HEK293 (cell line): ENCODE results near the gene TRIM56.

Experiments
- CTCF ChIA-PET: fragments of 350-600 bp; formaldehyde crosslinking; extraction: SDS; loops from one replicate; lab custom pipeline; 2021; ENCODE audit warnings: antibody characterized with exemption; lab: Yijun Ruan, JAX
- POLR2A ChIA-PET: fragments of 300-600 bp; formaldehyde crosslinking; extraction: SDS; loops from one replicate; lab custom pipeline; 2020; ENCODE audit warnings: antibody characterized with exemption, inconsistent platforms; lab: Yijun Ruan, JAX
- H3K27ac ChIP-seq: fragments of 200-500 bp; sonication (Bioruptor generic); 2 replicates; pipeline ENCODE4 v1.5.1; 2014; ENCODE audit warnings: low read depth, low read length, control low read depth, inconsistent platforms; ENCODE audit errors: extremely low read depth
- H3K36me3 ChIP-seq, 2 experiments: fragments of 200-500 bp in 1 of 2; sonication (Bioruptor generic) in 1 of 2; 1 replicate in 1 of 2; 2 replicates in 1 of 2; pipeline ENCODE4 v1.5.1; 2014 to 2017; ENCODE audit warnings: inconsistent platforms in 2 of 2, low read length in 2 of 2; ENCODE audit not compliant: control insufficient read depth in 2 of 2, insufficient read depth in 1 of 2
- H3K4me1 ChIP-seq: fragments of 200-500 bp; sonication (Bioruptor generic); 2 replicates; pipeline ENCODE4 v1.5.1; 2014; ENCODE audit warnings: mild to moderate bottlenecking, low read length, inconsistent platforms; ENCODE audit not compliant: control insufficient read depth, insufficient read depth
- H3K4me3 ChIP-seq: 2 replicates; pipeline ENCODE4 v1.5.1; 2011; ENCODE audit warnings: low read depth, mild to moderate bottlenecking, control low read depth, low read length, moderate library complexity
- H3K9me3 ChIP-seq: fragments of 200-500 bp; sonication (Bioruptor generic); 2 replicates; pipeline ENCODE4 v1.5.1; 2014; ENCODE audit warnings: low read depth, low read length, inconsistent platforms; ENCODE audit not compliant: control insufficient read depth, insufficient read depth
- BCL11B ChIP-seq: fragments of 450-650 bp; formaldehyde crosslinking; IDR thresholded peaks from 2 replicates; pipeline ENCODE4 v1.5.1; 2016; ENCODE audit warnings: low read depth, missing biosample characterization, missing genetic modification characterization
- PRDM1 ChIP-seq: fragments of 450-650 bp; formaldehyde crosslinking; IDR thresholded peaks from 2 replicates; pipeline ENCODE4; 2016; ENCODE audit warnings: missing biosample characterization, missing genetic modification characterization
- ZBTB1 ChIP-seq: fragments of 450-650 bp; formaldehyde crosslinking; IDR thresholded peaks from 2 replicates; pipeline ENCODE4 v1.5.1; 2016; ENCODE audit warnings: missing biosample characterization, missing genetic modification characterization
- ZBTB21 ChIP-seq: fragments of 450-650 bp; formaldehyde crosslinking; IDR thresholded peaks from 2 replicates; pipeline ENCODE4 v1.5.1; 2017; ENCODE audit warnings: missing biosample characterization, missing genetic modification characterization
- ZNF146 ChIP-seq: fragments of 450-650 bp; formaldehyde crosslinking; IDR thresholded peaks from 2 replicates; pipeline ENCODE4 v1.5.1; 2016; ENCODE audit warnings: missing biosample characterization, missing genetic modification characterization
- ZNF19 ChIP-seq: fragments of 450-650 bp; formaldehyde crosslinking; IDR thresholded peaks from 2 replicates; pipeline ENCODE4; 2016; ENCODE audit warnings: missing biosample characterization, missing genetic modification characterization, low read depth
- ZNF24 ChIP-seq: fragments of 450-650 bp; formaldehyde crosslinking; IDR thresholded peaks from 2 replicates; pipeline ENCODE4 v1.5.1; 2016; ENCODE audit warnings: missing biosample characterization, missing genetic modification characterization
- ZNF521 ChIP-seq: fragments of 450-650 bp; formaldehyde crosslinking; IDR thresholded peaks from 2 replicates; pipeline ENCODE4 v1.5.1; 2017; ENCODE audit warnings: missing biosample characterization, mild to moderate bottlenecking, missing genetic modification characterization
- ZNF660 ChIP-seq: fragments of 450-650 bp; IDR thresholded peaks from 2 replicates; pipeline ENCODE4 v1.5.1; 2018; ENCODE audit warnings: missing biosample characterization, mild to moderate bottlenecking, missing genetic modification characterization
- ZNF777 ChIP-seq: fragments of 450-650 bp; formaldehyde crosslinking; IDR thresholded peaks from 2 replicates; pipeline ENCODE4 v1.5.1; 2017; ENCODE audit warnings: missing biosample characterization, missing genetic modification characterization, borderline replicate concordance
- ZNF791 ChIP-seq: fragments of 450-650 bp; formaldehyde crosslinking; IDR thresholded peaks from 2 replicates; pipeline ENCODE4 v1.5.1; 2016; ENCODE audit warnings: missing biosample characterization, missing genetic modification characterization
- ZSCAN16 ChIP-seq: fragments of 450-650 bp; formaldehyde crosslinking; IDR thresholded peaks from 2 replicates; pipeline ENCODE4 v1.5.1; 2016; ENCODE audit warnings: missing biosample characterization, missing genetic modification characterization
- TF ChIP-seq, protein P1 (sequence below): fragments of 450-650 bp; formaldehyde crosslinking; IDR thresholded peaks from 2 replicates; pipeline ENCODE4 v1.5.1; 2016; ENCODE audit warnings: missing biosample characterization, missing genetic modification characterization
- TF ChIP-seq, protein P2 (sequence below): fragments of 450-650 bp; formaldehyde crosslinking; IDR thresholded peaks from 2 replicates; pipeline ENCODE4 v1.5.1; 2016; ENCODE audit warnings: missing biosample characterization, missing genetic modification characterization
- TF ChIP-seq, protein P3 (sequence below): fragments of 450-650 bp; formaldehyde crosslinking; IDR thresholded peaks from 2 replicates; pipeline ENCODE4 v1.5.1; 2017; ENCODE audit warnings: missing biosample characterization, missing genetic modification characterization
- TF ChIP-seq, protein P4 (sequence below): fragments of 450-650 bp; formaldehyde crosslinking; IDR thresholded peaks from 2 replicates; pipeline ENCODE4 v1.5.0; 2017; ENCODE audit warnings: missing biosample characterization, missing genetic modification characterization, borderline replicate concordance
- TF ChIP-seq, protein P5 (sequence below): fragments of 450-650 bp; formaldehyde crosslinking; IDR thresholded peaks from 2 replicates; pipeline ENCODE4 v1.5.1; 2017; ENCODE audit warnings: missing biosample characterization, missing genetic modification characterization
- TF ChIP-seq, protein P6 (sequence below): fragments of 450-650 bp; formaldehyde crosslinking; IDR thresholded peaks from 2 replicates; pipeline ENCODE4 v1.5.1; 2016; ENCODE audit warnings: missing biosample characterization, missing genetic modification characterization

Gene TRIM56

DNA sequence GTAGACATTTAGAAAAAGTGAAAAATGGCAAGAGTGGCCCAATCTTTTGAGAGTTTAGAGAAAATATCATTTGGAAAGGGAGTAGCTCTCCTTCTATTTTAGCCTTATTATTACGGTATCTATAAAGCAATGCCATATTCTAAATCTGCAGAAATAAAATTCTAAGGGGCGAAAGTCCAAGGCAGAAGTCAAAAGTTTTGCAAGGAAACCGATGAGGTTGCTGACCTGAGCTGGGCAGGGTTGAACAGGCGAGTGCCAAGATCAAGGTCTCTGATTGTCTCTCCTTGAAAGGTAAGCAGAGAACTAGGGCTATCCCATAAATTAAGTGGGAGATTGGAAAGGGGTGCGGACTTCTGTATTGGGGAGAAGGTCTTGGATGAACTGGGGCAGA lies 11.7 kb downstream of the TRIM56 start:
- no peak overlapping the region for H3K4me3 ChIP-seq
- H3K27ac ChIP-seq: no peak overlapping the region
- no peak for TF ChIP-seq ZBTB1 (tag by site-specific recombination)
- TF ChIP-seq PRDM1: peak; percentile 61
- ChIA-PET POLR2A (interaction anchor here (0.6 to 1.2 kb wide), 3 partner anchors 10 to 86 kb away, joined by 3 read pairs; partner anchors contain the start of gene TRIM56), CTCF (interaction anchor here (0.6 to 2.0 kb wide), 10 partner anchors 11 to 391 kb away, joined by 3 to 10 read pairs (median 4); partner anchors contain the start of gene POP7)
- H3K9me3 ChIP-seq: no peaks in the 10 kb centered on the region
- H3K36me3 ChIP-seq: no peaks in the 10 kb centered on the region
- H3K4me1 ChIP-seq: no peaks in the 10 kb centered on the region

DNA sequence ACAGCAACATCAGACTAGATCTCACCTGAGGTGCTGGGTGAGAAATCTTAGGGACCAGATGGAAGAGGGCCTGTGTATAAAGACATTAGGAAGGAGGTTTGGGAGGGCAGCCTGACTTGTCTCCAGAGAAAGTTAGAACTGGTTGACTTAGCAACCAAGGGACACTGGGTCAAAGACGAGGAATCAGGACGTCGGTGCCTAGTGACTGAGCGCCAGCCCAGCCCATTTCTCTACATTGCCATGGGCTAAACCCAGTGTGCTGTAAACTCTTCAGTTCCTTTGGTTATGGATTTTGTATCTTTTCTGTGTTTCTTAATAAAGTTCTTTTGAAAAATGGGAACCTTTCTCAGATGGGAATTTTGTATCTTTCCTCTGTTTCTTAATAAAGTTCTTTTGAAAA lies 12.3 kb downstream of the TRIM56 start:
- POLR2A ChIA-PET: interaction anchor here (0.6 to 1.2 kb wide), 2 partner anchors 11 to 85 kb away, joined by 3 read pairs; no protein-coding TSS in a partner anchor
- H3K9me3 ChIP-seq: no peaks in the 10 kb centered on the region
- H3K36me3 ChIP-seq: no peaks in the 10 kb centered on the region
- H3K27ac ChIP-seq: no peak overlapping the region
- TF ChIP-seq, protein P1, sequence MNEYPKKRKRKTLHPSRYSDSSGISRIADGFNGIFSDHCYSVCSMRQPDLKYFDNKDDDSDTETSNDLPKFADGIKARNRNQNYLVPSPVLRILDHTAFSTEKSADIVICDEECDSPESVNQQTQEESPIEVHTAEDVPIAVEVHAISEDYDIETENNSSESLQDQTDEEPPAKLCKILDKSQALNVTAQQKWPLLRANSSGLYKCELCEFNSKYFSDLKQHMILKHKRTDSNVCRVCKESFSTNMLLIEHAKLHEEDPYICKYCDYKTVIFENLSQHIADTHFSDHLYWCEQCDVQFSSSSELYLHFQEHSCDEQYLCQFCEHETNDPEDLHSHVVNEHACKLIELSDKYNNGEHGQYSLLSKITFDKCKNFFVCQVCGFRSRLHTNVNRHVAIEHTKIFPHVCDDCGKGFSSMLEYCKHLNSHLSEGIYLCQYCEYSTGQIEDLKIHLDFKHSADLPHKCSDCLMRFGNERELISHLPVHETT (tag by site-specific recombination): no peak
- TF ChIP-seq, protein P2, sequence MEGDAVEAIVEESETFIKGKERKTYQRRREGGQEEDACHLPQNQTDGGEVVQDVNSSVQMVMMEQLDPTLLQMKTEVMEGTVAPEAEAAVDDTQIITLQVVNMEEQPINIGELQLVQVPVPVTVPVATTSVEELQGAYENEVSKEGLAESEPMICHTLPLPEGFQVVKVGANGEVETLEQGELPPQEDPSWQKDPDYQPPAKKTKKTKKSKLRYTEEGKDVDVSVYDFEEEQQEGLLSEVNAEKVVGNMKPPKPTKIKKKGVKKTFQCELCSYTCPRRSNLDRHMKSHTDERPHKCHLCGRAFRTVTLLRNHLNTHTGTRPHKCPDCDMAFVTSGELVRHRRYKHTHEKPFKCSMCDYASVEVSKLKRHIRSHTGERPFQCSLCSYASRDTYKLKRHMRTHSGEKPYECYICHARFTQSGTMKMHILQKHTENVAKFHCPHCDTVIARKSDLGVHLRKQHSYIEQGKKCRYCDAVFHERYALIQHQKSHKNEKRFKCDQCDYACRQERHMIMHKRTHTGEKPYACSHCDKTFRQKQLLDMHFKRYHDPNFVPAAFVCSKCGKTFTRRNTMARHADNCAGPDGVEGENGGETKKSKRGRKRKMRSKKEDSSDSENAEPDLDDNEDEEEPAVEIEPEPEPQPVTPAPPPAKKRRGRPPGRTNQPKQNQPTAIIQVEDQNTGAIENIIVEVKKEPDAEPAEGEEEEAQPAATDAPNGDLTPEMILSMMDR (tag by site-specific recombination): no peak
- TF ChIP-seq BCL11B (tag by site-specific recombination): no peak
- no peak for TF ChIP-seq ZSCAN16 (tag by site-specific recombination)
- no peak for TF ChIP-seq ZNF521
- no peak for TF ChIP-seq ZNF777
- TF ChIP-seq, protein P3, sequence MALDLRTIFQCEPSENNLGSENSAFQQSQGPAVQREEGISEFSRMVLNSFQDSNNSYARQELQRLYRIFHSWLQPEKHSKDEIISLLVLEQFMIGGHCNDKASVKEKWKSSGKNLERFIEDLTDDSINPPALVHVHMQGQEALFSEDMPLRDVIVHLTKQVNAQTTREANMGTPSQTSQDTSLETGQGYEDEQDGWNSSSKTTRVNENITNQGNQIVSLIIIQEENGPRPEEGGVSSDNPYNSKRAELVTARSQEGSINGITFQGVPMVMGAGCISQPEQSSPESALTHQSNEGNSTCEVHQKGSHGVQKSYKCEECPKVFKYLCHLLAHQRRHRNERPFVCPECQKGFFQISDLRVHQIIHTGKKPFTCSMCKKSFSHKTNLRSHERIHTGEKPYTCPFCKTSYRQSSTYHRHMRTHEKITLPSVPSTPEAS: no peak
- TF ChIP-seq ZBTB21 (tag by site-specific recombination): no peak
- TF ChIP-seq, protein P4, sequence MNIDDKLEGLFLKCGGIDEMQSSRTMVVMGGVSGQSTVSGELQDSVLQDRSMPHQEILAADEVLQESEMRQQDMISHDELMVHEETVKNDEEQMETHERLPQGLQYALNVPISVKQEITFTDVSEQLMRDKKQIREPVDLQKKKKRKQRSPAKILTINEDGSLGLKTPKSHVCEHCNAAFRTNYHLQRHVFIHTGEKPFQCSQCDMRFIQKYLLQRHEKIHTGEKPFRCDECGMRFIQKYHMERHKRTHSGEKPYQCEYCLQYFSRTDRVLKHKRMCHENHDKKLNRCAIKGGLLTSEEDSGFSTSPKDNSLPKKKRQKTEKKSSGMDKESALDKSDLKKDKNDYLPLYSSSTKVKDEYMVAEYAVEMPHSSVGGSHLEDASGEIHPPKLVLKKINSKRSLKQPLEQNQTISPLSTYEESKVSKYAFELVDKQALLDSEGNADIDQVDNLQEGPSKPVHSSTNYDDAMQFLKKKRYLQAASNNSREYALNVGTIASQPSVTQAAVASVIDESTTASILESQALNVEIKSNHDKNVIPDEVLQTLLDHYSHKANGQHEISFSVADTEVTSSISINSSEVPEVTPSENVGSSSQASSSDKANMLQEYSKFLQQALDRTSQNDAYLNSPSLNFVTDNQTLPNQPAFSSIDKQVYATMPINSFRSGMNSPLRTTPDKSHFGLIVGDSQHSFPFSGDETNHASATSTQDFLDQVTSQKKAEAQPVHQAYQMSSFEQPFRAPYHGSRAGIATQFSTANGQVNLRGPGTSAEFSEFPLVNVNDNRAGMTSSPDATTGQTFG (tag by site-specific recombination): no peak
- TF ChIP-seq, protein P5, sequence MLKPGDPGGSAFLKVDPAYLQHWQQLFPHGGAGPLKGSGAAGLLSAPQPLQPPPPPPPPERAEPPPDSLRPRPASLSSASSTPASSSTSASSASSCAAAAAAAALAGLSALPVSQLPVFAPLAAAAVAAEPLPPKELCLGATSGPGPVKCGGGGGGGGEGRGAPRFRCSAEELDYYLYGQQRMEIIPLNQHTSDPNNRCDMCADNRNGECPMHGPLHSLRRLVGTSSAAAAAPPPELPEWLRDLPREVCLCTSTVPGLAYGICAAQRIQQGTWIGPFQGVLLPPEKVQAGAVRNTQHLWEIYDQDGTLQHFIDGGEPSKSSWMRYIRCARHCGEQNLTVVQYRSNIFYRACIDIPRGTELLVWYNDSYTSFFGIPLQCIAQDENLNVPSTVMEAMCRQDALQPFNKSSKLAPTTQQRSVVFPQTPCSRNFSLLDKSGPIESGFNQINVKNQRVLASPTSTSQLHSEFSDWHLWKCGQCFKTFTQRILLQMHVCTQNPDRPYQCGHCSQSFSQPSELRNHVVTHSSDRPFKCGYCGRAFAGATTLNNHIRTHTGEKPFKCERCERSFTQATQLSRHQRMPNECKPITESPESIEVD (tag by site-specific recombination): no peak
- no peak for TF ChIP-seq ZNF19 (tag by site-specific recombination)
- TF ChIP-seq, protein P6, sequence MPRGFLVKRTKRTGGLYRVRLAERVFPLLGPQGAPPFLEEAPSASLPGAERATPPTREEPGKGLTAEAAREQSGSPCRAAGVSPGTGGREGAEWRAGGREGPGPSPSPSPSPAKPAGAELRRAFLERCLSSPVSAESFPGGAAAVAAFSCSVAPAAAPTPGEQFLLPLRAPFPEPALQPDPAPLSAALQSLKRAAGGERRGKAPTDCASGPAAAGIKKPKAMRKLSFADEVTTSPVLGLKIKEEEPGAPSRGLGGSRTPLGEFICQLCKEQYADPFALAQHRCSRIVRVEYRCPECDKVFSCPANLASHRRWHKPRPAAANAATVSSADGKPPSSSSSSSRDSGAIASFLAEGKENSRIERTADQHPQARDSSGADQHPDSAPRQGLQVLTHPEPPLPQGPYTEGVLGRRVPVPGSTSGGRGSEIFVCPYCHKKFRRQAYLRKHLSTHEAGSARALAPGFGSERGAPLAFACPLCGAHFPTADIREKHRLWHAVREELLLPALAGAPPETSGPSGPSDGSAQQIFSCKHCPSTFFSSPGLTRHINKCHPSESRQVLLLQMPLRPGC (tag by site-specific recombination): no peak
- no peak for TF ChIP-seq ZNF146 (tag by site-specific recombination)
- no peak for TF ChIP-seq ZNF660 (tag by site-specific recombination)
- TF ChIP-seq ZNF24: no peak
- TF ChIP-seq ZNF791 (tag by site-specific recombination): no peak
- H3K4me3 ChIP-seq: no peak overlapping the region
- H3K4me1 ChIP-seq: no peaks in the 10 kb centered on the region
- CTCF ChIA-PET: interaction anchor here (0.6 to 1.0 kb wide), 2 partner anchors 58 to 185 kb away, joined by 3 to 4 read pairs; no protein-coding TSS in a partner anchor
